Retina (tissue), 1 donor: ENCODE measurements around the gene PEX19.

Source experiments
- DNase-seq: peaks from one replicate; pipeline ENCODE4 v3.0.0-alpha.2; 2016

The PEX19 gene

DNA sequence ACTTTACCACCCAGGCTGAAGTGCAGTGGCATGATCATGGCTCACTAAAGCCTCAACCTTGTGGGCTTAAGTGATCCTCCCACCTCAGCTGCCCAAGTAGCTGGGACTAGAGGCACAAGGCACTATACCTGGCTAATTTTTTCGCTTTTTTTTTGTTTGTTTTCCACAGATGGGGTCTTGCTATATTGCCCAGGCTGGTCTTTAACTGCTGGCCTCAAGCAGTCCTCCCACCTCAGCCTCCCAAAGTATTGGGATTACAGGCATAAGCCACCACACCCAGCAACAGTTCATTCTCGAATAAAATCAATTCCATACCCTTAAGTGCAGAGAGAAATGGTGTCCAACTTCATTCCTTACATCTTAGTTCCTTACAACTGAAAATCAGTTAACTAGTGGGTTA lies 47.4 kb downstream of the PEX19 start:
- DNase-seq = no peak

DNA sequence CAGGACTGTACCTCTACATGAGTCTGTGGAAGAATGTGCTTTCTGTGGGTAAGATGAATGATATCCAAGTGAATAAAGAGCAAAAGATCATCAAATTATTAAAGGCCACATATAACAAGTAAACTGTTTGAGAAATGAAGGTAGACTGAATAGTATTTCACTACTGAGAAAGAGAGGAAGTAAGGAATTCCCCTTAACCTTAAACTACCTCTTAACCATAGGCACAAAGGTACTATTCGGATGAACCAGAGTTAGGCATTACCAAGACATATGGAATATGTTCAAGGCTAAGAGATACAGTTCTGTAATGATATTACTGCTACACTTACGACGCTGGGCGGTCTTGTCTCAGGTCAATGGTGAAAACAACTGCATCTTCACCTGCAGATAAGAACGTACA lies 48.1 kb downstream of the PEX19 start:
- DNase-seq = no peak

DNA sequence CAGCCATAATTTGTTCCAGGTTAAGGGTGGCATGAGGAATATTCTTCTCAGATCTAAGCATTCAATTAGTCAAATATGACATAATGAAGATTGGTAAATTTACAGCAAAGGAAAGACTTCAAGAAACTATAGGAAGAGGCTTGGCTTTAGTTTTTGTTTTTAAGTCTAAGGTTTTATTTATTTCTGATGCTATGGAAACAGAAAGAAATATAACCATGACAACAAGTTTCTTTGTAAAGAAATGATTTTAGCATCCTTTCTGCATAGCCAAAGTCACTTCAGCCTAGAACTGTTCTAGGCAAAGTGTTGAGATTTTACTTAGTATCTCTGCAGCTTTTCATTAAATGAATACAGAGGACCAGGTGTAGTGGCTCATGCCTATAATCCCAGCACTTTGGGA lies 52.0 kb downstream of the PEX19 start:
- DNase-seq = no peak

DNA sequence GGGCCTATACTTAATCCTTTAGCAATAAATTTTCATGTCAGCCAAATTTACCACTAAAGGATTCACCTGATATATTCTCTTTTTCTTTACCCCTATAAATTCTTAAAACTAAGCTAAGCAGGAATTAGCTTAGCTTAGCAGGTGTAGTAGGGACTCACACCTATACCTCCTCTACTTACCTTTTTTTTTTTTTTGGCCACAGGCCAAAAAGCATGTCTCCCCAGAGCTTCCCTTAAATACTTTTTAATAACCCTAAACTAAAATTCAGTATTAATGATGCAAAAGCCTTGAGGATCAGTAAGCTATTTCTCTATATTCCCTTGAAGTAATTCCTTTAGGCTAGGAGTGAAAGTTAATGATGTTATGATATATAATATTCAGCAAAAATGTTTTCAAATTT lies 56.5 kb downstream of the PEX19 start:
- DNase-seq = no peak

DNA sequence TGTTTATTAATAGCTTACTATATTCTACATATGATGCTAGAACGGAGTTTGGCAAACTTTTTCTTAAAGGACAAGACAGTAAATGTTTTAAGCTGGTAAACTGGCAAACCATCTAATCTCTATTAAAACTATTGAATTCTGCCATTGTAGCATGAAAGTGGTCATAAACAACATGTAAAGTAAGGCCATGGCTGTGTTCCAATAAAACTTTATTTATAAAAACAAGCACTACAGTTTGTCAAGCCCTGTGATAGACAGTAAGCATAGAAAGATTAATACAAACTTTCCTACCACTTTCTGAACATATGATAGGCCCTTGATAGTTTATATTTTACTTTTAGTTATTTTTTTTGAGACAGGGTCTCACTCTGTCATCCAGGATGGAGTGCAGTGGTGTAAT lies 57.4 kb downstream of the PEX19 start:
- no peak for DNase-seq

DNA sequence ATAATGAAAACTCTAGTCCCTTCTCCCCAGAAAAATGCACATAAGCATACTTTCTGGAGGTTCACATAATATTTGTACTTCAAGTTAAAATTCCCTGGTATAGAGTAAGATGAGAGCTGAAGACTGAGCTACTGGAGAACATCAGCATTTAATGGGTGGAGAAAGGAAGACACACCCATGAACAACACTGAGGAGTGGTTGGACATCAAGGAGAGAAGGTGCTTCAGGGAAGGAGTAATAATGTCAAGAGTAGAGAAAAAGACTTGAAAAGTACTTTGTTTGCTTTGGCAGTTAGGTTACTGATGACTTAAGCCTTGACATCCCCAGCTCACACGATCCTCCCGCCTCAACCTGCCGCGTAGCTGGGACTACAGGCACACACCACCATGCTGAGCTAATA lies 57.9 kb downstream of the PEX19 start:
- no peak for DNase-seq
